Raji (cell line): ENCODE measurements around the gene INAVA.

Experiments
- POLR2A ChIP-seq: IDR thresholded peaks from 2 replicates; pipeline ENCODE4 v1.6.1; 2011; ENCODE audit warnings: low read depth, low read length, control low read depth; ENCODE audit not compliant: insufficient read depth

Gene INAVA

GRCh38 chr1:200889571-200889970 lies 5.1 kb upstream of the INAVA start:
- TF ChIP-seq POLR2A: no peak

GRCh38 chr1:200890027-200890426 lies 4.7 kb upstream of the INAVA start:
- TF ChIP-seq POLR2A: no peak

DNA sequence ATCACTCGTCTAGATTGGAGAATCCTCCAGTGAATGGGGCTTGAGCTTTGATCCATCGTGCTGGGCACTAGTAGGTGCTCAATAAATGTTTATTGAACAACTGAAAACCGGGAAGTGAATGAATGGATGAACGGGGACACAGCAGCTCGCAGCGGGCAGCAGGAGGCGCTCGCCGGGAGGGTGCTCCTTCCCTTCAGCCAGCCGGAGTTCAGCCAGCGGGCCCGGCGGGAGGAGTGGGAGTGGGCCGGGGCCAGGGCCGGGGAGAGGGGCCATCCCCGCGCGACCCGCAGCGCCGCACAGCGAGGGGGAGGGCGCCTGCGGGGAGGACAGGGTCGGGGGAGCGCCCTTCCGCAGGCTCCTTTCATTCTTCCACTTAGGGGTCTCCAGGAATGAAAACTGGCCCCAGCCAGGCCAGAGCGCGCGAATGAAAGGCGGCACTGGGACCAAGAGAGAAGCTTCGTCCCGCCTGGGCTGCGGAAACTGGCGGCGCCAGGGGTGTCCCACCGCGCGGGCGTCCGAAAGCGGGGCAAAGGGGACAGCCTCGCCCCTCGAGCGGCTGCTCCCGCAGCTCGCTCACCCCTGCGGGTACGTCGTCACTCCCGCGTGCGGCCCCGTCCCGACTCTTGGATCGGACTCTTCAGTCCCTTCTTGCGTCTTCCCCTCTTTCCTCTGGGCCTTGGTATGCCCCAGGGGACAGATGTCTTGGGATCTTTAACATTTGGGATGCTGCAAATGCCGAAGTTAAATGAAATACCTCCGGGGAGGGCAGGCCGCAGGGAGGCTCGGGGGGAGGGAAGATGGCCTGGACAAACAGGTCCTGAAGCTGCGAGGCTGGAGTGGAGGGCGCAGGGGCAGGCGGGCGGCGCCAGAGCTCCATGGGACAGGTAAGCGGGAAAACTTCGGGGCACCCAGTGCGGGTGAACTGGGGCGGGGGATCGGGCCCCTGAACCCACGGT lies 3.6 kb upstream of the INAVA start:
- TF ChIP-seq POLR2A: no peak

DNA sequence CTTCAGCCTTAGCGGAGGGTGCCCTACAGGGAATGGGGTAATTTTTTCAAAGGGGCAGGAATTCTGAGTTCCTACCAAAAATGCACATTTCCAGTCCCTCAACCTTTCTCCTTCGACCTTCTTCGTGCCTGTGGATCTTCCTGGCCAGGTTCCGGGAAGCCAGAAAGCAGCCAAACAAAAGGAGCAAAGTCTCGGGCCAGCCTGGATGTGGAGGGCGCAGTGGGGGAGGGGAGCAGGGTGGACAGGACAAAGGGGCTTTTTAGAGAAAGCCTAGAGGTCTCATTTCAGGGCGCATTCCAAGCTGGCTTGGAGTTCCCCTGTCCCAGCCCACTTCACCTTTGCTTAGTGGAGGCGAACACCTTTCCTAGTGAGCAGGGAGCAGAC lies 2.9 kb upstream of the INAVA start:
- TF ChIP-seq POLR2A: no peak

DNA sequence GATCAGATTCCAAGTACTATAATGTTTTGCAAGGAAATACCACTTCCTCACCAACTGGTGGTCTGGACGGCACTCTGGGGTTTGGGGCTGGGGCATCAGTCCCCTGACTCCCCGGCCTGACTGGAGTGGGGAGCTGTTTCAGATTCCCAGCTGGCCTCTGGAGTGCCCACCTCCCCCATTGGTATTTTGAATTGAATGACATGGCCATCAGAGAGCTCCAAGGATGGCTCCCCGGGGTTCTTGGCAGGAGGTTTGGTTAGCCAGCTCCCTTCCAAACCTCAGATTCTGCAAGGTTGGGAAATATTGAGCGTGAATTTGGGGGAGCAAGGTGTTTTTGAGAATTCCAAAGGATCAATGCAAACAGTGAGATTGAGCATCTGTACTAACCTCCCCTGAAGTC lies 2.2 kb upstream of the INAVA start:
- TF ChIP-seq POLR2A: no peak

GRCh38 chr1:200892958-200893357 lies 1.7 kb upstream of the INAVA start:
- no peak for TF ChIP-seq POLR2A

GRCh38 chr1:200893411-200893901 lies 1.2 kb upstream of the INAVA start:
- TF ChIP-seq POLR2A: no peak

- no peak for TF ChIP-seq POLR2A
These were observed 716 bp downstream of the INAVA start for GRCh38 chr1:200895443-200895789.

DNA sequence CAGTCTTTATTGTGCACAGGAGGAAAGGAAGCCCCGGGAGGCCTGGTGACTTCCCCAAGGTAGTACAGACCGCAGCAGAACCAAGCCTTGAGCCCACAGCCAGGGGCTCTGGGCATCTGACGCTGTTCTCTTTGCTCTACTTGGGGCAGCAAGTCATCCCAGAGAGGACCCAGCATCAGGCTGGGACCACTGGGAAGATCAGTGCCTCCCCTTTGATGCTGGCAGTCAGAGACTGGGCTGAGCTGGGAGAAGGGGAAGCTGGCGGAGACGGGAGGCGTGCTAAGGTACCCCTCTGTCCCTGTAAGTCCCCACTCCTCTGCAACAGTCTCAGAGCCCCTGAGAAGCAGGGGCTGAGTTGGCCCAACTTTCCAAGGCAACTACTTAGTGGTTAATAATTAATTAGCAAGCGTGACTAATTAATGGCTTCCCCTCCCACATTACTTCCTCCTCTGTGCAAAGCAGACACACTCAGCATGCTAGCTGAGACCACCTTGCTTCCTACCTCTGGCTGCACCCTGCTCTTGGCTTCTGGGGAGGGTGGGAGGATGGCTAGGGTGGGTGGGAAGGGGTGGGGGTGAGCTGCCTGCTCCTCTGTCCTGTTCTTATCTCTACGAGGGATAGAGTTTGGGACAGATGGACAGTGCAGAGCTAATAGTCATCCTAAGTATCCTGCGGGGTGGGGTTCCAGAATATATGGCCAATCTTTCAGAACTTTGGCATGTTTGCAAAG lies 1.3 kb downstream of the INAVA start:
- TF ChIP-seq POLR2A: no peak

GRCh38 chr1:200896531-200897196 lies 2.0 kb downstream of the INAVA start:
- no peak for TF ChIP-seq POLR2A

DNA sequence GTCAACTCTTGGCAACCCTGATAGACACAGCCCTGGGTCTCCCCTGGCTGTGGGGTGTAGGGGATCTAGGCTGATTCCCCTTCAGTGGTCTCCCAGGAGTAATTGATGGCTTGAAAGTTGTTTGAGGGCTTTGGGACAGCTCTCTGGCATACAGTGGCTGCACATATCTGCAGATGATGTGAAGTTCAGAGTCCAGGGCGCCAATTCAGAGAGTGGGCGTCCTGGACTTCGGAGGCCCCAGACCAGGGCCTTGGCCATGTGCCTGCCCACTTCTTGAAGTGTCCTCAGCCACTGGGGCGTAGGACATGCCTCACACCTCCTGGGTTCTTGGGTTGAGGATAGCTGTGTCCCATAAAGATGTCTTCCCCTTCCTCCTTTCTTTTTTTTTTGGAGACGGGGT lies 2.6 kb downstream of the INAVA start:
- no peak for TF ChIP-seq POLR2A

GRCh38 chr1:200899015-200899386 lies 4.3 kb downstream of the INAVA start:
- TF ChIP-seq POLR2A: no peak

- TF ChIP-seq POLR2A: no peak
These were observed 4.8 kb downstream of the INAVA start for GRCh38 chr1:200899451-200899915.

DNA sequence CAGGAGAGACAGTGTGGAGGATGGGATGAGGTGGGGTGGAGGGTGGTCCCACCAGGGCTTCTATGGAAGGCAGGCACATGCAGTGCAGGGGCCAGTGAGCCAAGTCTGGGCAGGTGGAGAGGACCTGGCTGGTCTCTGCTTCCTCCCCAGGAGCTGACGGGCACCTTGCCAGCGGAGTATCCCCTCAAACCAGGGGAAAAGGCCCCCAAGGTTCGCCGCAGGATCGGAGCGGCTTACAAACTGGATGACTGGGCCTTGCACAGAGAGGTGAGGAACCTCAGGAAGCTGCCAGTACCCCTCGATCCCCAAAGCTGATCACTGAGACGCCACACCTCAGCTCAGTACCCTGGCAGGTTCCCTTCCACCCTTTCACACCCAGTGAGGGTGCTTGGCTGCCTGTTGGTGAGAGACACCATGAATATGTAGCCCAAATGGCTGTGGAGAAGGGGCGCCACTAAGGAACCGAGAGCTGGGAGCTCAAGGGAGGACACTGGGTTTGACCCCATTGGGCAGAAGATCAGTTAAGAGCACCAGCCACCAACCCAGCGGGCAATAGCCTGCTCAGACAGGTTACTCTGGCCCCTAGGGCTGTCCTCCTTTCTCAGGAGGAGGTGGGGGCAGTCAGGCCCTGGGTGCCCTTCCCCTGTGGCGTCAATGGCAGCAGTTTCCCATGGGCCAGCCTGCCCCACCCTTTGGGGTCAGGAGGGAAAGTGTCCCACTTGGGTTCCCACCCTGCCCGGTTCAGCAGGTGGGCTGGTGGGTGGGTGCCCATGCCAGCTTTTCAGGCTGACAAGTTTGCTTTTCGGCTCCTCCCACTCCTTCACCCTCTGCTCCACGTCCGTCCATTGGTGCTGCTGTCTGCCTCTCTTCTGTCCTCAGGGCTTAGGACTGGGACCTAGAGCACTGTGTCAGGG lies 5.5 kb downstream of the INAVA start:
- no peak for TF ChIP-seq POLR2A
